ENCODE results near the gene TGIF2. TPM values are rescaled to one million over a fixed set of nuclear protein-coding genes. Genes with fewer than 3 reads are reported as not detected.

The TGIF2 gene
- total and polyA plus RNA-seq, 9 of the 15 experiments (the other 6 are each of a cell fraction or from before 2014, with no cell fraction given), result 6.8 to 27.8 (median 15.7) TPM

- TF ChIP-seq E2F4 (CRISPR knock-in tag; IDR thresholded peaks at IDR 0.05; ENCODE audit: low read depth) (no peak), SRSF7 (optimal IDR thresholded peaks at IDR 0.05; ENCODE audit: low read depth, low read length) (no peak), VEZF1 (CRISPR knock-in tag; IDR thresholded peaks at IDR 0.05) (no peak)
Measured at GRCh38 chr20:36541768-36542488, 31.5 kb upstream of the TGIF2 start (continued).

GRCh38 chr20:36542516-36543183, 30.7 kb upstream of the TGIF2 start:
- TF ChIP-seq ZFX (CRISPR knock-in tag; IDR thresholded peaks at IDR 0.05), result 0 out of 2 replicates have a peak, but pooled peaks have one; percentile 11
- no peak for TF ChIP-seq ZBTB2 (IDR thresholded peaks at IDR 0.05)
- H3K4me2 ChIP-seq (ENCODE audit: insufficient read depth, low read length), result no peak overlapping the region
- in situ Hi-C loops (cut with MboI) (loop anchor here (10.0 kb wide), 1 partner anchor 1468 kb away; no protein-coding TSS in a partner anchor), intact Hi-C loops (cut with micrococcal nuclease) (loop anchor here (10.0 kb wide), 1 partner anchor 108 kb away; no protein-coding TSS in a partner anchor)
- no peak overlapping the region for H3K27ac ChIP-seq (ENCODE audit: extremely low read depth, low read depth, low read length)
- H3K4me1 ChIP-seq (replicated peaks in 1 of 2; ENCODE audit: control insufficient read depth in 2 of 2, insufficient read depth in 2 of 2, low read length in 2 of 2), result peaks cover 0 to 42% of the 10 kb centered on the region in 2 experiments; a peak in 3 of 5 replicates
- no peaks in the 10 kb centered on the region for H3K27me3 ChIP-seq (ENCODE audit: control insufficient read depth in 2 of 2, insufficient read depth in 2 of 2, low read length in 2 of 2)
- no peaks in the 10 kb centered on the region for H3K79me2 ChIP-seq (ENCODE audit: control insufficient read depth, insufficient read depth, low read length)
- no peak for ATAC-seq
- ChIA-PET POLR2A (interaction anchor here (0.6 to 1.1 kb wide), 3 partner anchors 56 to 308 kb away, joined by 3 to 4 read pairs (median 3); no protein-coding TSS in a partner anchor), CTCF (ENCODE audit: low intra/inter-chr PET ratio) (no interaction called here)
- H3K9me3 ChIP-seq (replicated peaks; ENCODE audit: control insufficient read depth, insufficient read depth, low read depth, low read length), result no peaks in the 10 kb centered on the region
- BruUV-seq (replicated peaks), result no TSS peak
- no peak for FAIRE-seq
- WGBS (ENCODE audit: insufficient coverage, low coverage, missing lambda C conversion rate), result 82% methylated on average over 9 of the region's 10 CpGs
- no peak overlapping the region for H2AFZ ChIP-seq (ENCODE audit: low read depth, low read length)
- no peaks in the 10 kb centered on the region for H3K9me1 ChIP-seq (ENCODE audit: control insufficient read depth, insufficient read depth, low read length)
- no peak for DNase-seq (ENCODE audit: extremely low read depth in 1 of 4, low spot score in 3 of 4)
- no peak overlapping the region for H3K4me3 ChIP-seq
- H4K20me1 ChIP-seq (replicated peaks; ENCODE audit: control insufficient read depth, insufficient read depth, low read length), result no peaks in the 10 kb centered on the region
- no peaks in the 10 kb centered on the region for H3K36me3 ChIP-seq (ENCODE audit: control insufficient read depth, insufficient read depth, low read length)
- peak overlapping the region in 1 of 2 experiments; percentile 70; a peak in 2 of 4 replicates for H3K9ac ChIP-seq (ENCODE audit: insufficient read depth in 1 of 2, low read depth in 2 of 2, low read length in 2 of 2)

Data from K562 (cell line).